GM18868 (cell line): ENCODE data around the gene GALM.
"Not testable (repeated sequence)": the region's sequence is repeated elsewhere in the genome, so short reads cannot be mapped to it uniquely, and the experiment has no call there.

Source experiments
- ATAC-seq: cut with Tn5 transposase; IDR thresholded peaks from one replicate; pipeline ENCODE4 v1.9.1; 2021; ENCODE audit warnings: mild to moderate bottlenecking, moderate library complexity; ENCODE audit not compliant: unreplicated experiment

The GALM gene

DNA sequence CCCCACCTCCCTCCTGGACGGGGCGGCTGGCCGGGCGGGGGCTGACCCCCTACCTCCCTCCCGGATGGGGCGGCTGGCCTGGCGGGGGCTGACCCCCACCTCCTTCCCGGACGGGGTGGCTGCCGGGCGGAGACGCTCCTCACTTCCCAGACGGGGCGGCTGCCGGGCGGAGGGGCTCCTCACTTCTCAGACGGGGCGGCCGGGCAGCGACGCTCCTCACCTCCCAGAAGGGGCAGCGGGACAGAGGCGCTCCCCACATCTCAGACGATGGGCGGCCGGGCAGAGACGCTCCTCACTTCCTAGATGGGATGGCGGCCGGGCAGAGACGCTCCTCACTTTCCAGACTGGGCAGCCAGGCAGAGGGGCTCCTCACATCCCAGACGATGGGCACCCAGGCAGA, 90.0 kb downstream of the GALM start:
- ATAC-seq = not testable (repeated sequence)

- no peak for ATAC-seq
Observed at GRCh38 chr2:38763228-38763627, 97.3 kb downstream of the GALM start.

- ATAC-seq = no peak
Observed at GRCh38 chr2:38763728-38764127, 97.8 kb downstream of the GALM start.

- no peak for ATAC-seq
Observed at GRCh38 chr2:38765149-38765548, 99.2 kb downstream of the GALM start.

GRCh38 chr2:38765551-38765950, 99.6 kb downstream of the GALM start:
- no peak for ATAC-seq

DNA sequence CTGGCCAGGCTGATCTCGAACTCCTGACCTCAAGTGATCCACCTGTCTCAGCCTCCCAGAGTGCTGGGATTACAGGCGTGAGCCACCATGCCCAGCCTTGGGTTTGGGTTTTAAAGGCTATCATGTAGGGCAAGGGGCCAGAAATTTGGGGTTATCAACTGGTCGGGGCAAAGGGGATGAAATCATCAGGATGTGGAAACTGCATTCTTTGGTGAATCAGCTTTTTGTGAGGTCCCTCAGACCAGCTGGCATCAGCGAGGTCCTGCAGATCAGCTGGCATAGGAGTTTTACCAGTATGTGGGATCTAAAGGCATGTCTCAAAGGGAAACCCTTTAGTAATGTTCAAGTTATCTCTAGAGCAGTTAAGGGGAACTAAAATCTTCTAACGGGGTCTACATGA, 105.7 kb downstream of the GALM start:
- ATAC-seq = no peak

- ATAC-seq = no peak
Observed at GRCh38 chr2:38775097-38775920, 109.4 kb downstream of the GALM start.

DNA sequence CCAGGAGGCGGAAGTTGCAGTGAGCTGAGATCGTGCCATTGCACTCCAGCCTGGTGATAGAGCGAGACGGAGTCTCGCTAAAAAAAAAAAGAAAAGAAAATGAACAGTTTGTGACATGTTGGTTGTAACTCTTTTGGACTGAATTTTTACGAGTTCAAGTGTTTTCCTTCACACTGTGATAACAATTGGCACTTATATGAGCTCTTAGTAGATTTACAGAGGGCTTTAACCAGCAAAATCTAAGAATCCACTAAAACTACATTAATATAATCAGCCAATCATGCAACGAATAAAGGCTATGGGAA, 110.0 kb downstream of the GALM start:
- ATAC-seq = no peak

- ATAC-seq = no peak
Observed at GRCh38 chr2:38776531-38776930, 110.6 kb downstream of the GALM start.

DNA sequence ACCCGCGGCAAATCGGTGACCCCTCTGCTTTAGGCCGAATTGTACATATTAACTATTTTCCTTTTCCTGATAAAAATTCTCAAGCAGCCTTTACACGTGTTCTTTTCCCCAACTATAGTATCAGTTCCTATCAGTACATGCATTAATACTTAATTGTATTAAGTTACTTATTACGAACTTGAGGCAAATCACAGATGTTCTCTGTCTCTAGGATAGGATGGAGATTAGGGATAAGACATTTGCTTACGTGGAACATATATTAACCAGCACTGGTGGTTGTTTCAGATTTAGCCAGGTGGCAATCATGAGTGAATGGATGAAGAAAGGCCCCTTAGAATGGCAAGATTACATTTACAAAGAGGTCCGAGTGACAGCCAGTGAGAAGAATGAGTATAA, 112.8 kb downstream of the GALM start:
- ATAC-seq = no peak

DNA sequence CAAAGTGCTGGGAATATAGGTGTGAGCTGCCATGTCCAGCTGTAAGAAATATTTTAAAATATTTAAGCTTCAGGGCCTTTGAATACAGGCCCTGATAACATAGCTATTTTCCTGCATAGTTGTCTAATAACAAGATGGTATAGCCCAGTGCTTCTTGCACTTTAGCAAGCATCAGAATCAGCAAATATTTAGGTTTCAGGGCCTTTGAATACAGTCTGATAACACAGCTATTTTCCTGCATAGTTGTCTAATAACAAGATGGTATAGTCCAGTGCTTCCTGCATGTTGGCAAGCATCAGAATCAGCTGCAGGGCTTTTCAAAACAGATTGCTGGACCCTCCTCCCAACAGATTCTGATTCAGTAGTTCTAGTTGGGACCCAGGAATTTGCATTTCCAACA, 117.7 kb downstream of the GALM start:
- no peak for ATAC-seq
